Measurements from ENCODE around the gene GTF2F2.
"Not testable (repeated sequence)": the region's sequence is repeated elsewhere in the genome, so short reads cannot be mapped to it uniquely, and the experiment has no call there.

GTF2F2 gene

GRCh38 chr13:45257638-45258333, 137.5 kb downstream of the GTF2F2 start:
- DNase-seq = no peak

DNA sequence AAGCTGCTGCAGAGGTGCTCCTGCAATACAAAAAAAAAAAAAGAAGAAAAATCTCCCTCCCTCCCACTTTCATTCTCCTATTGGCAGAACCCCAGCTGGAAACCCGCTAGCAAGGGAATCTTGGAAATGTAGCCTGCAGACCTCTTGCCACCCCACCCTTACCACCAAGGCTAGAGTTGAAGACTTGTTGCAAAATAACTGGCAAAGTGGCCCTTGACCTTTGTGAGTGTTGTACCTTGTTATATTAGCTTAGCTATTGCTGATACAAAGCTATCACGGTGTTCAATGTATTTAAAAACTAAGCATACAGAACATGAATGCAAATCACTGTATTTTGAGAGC, 138.0 kb downstream of the GTF2F2 start:
- no peak for DNase-seq

- no peak for DNase-seq
Measured at GRCh38 chr13:45267215-45267614, 146.9 kb downstream of the GTF2F2 start.

DNA sequence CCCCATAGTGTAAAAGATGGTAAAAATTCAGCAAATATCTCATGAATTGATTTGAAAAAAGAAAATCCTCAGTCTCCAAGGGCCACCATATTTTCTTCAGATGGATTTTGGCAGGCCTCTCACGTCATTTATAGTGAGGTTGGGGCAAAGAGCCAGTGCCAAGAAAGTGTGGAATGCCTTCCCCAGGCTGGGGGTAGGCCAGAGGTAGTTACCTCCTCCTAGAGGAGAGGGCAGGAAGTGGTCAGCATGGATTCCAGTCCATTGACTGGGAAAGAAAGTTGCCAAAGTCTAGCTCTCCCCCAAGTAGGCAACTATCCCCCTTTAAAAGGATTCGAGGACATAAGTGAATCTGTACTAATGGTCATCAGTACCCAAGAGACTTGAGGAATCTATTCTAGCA, 148.9 kb downstream of the GTF2F2 start:
- DNase-seq = no peak

DNA sequence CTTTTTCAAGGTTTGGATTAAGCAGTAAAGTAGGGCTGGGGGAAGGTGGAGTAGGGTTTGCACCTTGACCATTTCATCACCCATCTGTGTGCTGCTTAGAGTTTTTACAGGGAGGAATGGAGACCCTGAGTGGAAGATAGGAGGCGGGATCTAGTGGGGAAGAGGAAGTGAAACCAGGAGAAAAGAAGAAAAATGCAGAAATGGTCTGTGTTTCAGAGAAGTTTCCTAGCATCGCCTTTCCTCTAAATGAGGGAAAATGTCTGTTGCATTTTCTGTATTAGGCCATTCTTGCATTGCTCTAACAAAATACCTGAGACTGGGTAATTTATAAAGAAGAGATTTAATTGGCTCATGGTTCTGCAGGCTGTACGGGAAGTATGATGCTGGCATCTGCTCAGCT, 156.6 kb downstream of the GTF2F2 start:
- no peak for DNase-seq

DNA sequence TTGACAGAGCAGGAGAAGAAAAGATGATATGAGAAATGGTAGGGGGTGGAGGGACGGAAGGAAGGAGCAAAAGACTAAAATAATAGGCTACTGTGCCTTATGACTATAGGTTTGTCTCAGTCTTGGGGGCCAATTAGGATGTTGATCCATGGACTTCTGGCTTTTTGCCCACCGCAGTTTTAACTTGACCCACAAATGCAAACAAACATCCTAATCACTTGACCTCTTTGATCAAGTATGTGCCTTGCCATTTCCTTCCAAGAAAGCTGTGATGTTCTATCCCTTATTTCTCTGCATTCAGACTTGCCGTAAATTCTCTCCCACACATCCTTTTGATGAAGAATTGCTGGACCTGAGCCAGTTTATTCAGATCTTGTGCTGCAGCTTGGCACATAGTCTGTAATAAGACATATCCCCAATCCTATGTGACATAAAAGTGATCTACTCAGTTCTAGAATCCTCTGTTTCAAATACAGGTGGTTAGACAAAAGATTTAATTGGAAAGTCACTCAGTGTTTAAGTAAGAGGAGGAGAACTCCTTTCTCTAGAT, 157.9 kb downstream of the GTF2F2 start:
- DNase-seq = no peak

- DNase-seq = no peak
Measured at GRCh38 chr13:45280011-45280410, 159.7 kb downstream of the GTF2F2 start.

DNA sequence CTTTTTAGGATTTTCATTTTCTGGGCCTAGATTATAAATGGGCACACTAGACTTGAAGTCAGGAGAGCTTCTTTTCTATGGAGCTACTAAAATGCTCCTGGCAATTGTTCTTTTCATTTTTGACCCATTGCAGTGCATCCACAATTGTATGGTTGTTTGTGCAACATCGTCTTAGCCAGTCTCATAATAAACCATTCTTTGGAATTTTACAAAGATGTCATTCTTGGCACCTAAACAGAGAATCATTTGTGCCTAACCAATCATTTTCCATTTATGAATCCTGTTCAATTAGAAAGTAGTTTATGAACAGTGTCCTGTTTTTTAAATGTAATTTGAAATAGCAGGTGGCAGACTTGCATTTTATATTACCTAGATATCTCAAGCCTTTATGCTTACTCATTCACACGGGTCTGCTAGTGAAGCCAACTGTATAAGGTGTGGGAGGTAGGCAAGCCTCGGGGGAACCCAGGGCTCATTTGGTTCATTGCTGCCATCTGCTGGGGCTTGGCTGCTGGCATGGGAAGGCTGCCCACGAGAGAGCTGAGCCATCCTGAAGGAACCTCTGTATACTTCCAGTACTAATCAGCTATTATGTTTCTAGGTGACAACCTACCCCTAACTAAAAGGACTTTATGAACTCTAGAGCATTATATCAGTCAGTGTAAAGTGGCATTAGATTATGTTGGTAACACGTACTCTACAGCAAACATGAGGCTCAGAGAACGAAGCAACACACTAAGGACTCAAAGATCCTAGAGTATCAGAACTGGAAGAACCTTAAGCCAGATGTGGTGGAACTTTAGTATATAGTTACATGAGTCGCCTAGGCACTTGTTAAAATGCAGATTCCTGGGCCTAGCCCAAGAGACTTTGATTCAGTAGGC, 160.7 kb downstream of the GTF2F2 start:
- DNase-seq = peak; percentile 40

DNA sequence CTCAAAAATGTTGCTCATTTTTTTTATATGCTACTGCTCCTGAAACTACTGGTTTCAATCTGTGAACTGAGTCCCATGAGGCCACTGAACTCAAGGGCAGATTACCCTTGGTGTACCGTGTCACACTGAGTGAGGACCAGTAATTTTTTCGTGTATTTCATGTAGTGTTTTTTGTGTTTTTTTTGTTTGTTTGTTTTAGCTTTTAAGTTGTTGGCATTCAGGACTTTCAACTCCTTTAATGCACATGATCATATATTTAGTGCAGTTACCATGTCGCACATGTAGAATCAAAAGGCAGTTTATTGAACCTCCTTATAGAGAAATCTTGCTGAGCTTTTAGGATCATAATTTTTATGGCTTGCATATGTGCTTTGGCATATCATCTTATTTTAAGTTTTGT, 162.7 kb downstream of the GTF2F2 start:
- DNase-seq = no peak

- no peak for DNase-seq
Measured at GRCh38 chr13:45289936-45290563, 169.7 kb downstream of the GTF2F2 start.

- DNase-seq = no peak
Measured at GRCh38 chr13:45292176-45292575, 171.9 kb downstream of the GTF2F2 start.

- no peak for DNase-seq
Measured at GRCh38 chr13:45295536-45295935, 175.2 kb downstream of the GTF2F2 start.

DNA sequence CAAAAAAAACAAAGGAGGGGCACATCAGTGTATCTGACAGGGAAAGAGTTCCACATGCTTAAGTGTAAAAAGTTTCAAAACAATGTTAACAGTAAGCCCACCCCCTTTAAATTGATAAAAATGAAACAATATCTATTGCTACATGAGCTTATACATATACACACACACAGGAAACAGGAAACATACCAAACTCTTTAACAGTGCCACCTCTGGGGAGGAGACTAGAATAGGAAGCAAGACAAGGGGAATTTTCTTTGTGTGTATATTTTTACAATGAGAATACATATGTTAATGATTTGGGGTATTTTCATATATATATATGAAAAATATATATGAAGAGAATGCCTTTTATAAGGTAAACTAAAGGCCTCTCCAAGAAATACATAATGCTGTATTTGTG, 175.9 kb downstream of the GTF2F2 start:
- DNase-seq = no peak

DNA sequence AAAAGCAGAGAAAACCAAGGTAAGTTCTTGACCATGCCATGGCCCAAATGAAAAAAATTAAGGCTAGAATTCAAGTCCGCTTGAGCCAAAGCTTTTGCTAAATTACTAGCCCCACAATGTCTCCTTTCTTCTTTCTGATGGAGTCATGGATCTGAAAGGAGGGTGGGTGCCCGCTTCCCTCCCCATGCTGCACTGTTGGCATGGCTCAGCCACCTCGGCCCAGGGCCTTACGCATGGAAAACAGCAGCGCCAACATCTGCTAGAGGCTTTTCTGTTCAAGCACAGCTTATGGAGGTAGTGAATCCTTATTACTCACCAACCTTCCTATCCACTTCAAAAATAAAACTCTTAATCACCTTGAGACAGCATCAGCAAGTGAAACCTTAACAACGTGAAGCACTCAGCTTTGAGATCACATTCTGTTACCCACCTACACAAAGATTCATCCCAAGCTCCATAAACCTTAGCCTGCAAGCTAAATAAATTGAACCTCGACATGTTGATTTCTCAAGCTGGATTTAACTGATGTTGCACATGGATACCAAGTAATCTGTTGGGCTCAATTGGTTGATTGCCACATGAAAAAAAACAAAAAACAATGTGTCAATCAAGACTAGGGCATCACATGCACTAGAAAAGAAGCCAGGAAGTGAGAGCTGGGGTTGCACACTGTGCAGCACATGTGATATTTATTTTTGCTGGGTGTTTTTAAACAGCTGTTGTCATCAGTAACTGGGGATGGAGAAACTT, 177.3 kb downstream of the GTF2F2 start:
- DNase-seq = no peak

- DNase-seq = no peak
Measured at GRCh38 chr13:45298206-45298505, 177.8 kb downstream of the GTF2F2 start.

DNA sequence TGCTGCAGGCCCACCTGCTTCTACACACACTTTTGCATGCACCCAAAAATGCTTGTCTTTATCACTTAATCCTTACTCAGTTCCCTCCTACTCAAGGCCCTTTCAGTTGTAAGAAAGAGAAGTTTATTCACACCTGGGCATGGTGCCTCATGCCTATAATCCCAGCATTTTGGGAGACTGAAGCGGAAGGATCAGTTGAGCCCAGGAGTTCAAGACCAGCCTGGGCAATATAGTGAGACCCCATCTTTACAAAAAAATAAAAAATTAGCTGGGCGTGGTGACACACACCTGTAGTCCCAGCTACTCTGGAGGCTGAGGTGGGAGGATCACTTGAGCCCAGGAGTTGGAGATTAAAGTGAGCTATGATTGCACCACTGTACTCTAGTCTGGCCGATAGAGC, 178.2 kb downstream of the GTF2F2 start:
- not testable (repeated sequence) for DNase-seq

- DNase-seq = no peak
Measured at GRCh38 chr13:45299194-45299593, 178.9 kb downstream of the GTF2F2 start.

DNA sequence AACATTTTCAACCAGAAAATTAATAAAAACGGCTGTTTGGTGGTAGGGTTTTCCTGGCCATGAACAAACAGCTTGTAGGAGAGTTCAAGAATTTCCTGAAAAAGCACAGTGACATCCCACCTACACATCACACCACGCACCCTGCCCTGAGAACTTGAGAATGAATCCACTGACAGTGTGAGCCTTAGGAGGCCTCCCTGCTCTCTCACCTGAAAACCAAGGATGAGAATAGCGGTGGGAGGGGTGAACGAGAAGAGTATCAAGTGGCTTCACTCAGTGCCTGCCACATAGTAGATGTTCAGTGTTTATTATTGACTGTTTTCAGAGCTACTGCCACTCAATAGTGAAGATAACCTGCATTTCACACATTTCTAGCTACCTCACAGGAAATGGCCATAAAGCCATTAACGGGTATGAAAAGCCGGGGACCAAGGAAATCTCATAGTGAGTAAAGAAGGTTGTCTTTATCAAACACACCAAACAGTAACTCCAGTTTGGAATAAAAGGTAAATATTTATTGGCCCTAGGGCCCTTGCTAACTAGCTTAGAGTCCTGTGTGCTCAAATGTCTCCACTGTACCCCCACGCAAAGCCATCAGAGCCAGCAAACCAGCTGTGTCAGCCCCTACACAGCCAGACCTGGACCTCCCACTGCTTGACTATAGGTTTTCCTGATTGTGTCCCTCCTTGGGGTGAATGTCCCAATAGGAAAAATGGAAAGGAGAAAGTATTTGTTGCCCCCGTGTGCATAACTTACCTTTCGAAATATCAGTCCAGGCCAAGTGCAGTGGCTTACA, 180.1 kb downstream of the GTF2F2 start:
- no peak for DNase-seq

- DNase-seq = no peak
Measured at GRCh38 chr13:45301263-45301662, 181.0 kb downstream of the GTF2F2 start.

- DNase-seq = no peak
Measured at GRCh38 chr13:45302507-45302906, 182.2 kb downstream of the GTF2F2 start.

GRCh38 chr13:45303026-45303425, 182.7 kb downstream of the GTF2F2 start:
- no peak for DNase-seq

DNA sequence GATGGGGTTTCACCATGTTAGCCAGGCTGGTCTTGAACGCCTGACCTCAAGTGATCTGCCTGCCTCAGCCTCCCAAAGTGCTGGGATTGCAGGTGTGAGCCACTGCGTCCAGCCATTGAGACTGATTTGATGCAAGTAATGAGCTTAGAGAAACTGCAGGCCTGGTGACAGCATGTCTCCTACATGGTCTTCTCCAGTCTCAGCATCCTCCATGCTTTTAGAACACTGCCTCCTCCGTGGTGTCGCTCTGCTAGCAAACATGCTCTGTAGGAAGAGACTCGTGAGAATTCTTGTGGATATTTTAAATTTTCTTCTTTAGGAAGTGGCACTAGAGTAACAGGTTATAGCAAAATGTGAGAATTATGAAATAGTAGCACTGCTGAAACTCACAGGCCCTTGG, 183.6 kb downstream of the GTF2F2 start:
- no peak for DNase-seq

All from activated T-cell treated with anti-CD3 and anti-CD28 coated beads for 4 hours (primary cell).